Neural progenitor cell (in vitro differentiated cells): ENCODE data around the gene TLE1.

Experiments
- EZH2 ChIP-seq: fragments of 200-600 bp; sonication (generic); IDR thresholded peaks from 2 replicates; pipeline ENCODE4 v1.6.1; 2017; ENCODE audit warnings: antibody characterized with exemption, mild to moderate bottlenecking, moderate library complexity
- EZH2phosphoT487 ChIP-seq: fragments of 200-600 bp; sonication (generic); IDR thresholded peaks from 2 replicates; pipeline ENCODE4 v1.6.1; 2017; ENCODE audit warnings: antibody characterized with exemption
- TF ChIP-seq, protein P1 (sequence below): fragments of 200-600 bp; sonication (generic); IDR thresholded peaks from 2 replicates; pipeline ENCODE4 v1.5.1; 2017; ENCODE audit warnings: antibody characterized with exemption, mild to moderate bottlenecking

GRCh38 chr9:81685763-81686613, 3.4 kb downstream of the TLE1 start:
- TF ChIP-seq, protein P1, sequence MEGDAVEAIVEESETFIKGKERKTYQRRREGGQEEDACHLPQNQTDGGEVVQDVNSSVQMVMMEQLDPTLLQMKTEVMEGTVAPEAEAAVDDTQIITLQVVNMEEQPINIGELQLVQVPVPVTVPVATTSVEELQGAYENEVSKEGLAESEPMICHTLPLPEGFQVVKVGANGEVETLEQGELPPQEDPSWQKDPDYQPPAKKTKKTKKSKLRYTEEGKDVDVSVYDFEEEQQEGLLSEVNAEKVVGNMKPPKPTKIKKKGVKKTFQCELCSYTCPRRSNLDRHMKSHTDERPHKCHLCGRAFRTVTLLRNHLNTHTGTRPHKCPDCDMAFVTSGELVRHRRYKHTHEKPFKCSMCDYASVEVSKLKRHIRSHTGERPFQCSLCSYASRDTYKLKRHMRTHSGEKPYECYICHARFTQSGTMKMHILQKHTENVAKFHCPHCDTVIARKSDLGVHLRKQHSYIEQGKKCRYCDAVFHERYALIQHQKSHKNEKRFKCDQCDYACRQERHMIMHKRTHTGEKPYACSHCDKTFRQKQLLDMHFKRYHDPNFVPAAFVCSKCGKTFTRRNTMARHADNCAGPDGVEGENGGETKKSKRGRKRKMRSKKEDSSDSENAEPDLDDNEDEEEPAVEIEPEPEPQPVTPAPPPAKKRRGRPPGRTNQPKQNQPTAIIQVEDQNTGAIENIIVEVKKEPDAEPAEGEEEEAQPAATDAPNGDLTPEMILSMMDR, result no peak
- TF ChIP-seq EZH2phosphoT487 (no peak), EZH2 (no peak)
